Right renal pelvis (tissue), 4 donors: ENCODE data around the gene RASSF4. TPM values are rescaled to one million over a fixed set of nuclear protein-coding genes. Genes with fewer than 3 reads are reported as not detected.

Source experiments
- DNase-seq, 4 donors: peaks; one replicate each; pipeline ENCODE4 v3.0.0-alpha.2; 2013; ENCODE audit warnings: low read depth in 4 of 4, low spot score in 3 of 4, missing footprints in 1 of 4
- polyA plus RNA-seq, 4 donors: library from polyadenylated mRNA; unstranded; fragments of 120-200 nt; gene quantifications; one replicate each; pipeline ENCODE4 v1.2.1, GENCODE V29; 2013; ENCODE audit not compliant: insufficient read length in 4 of 4

RASSF4 gene
- polyA plus RNA-seq, 4 donors, result 22.9 to 32.3 (median 29.6) TPM

- DNase-seq, result no peak
Observed at GRCh38 chr10:44961230-44961571, 1.6 kb downstream of the RASSF4 start.

GRCh38 chr10:44961931-44962750 is 2.5 kb downstream of the RASSF4 start:
- no peak for DNase-seq

GRCh38 chr10:44962870-44963738 is 3.5 kb downstream of the RASSF4 start:
- no peak for DNase-seq

- DNase-seq, result peak in 1 of 4 donors; percentile 68
Observed at GRCh38 chr10:44963772-44964633, 4.4 kb downstream of the RASSF4 start.

GRCh38 chr10:44965104-44965503 is 5.5 kb downstream of the RASSF4 start:
- no peak for DNase-seq

- no peak for DNase-seq
Observed at GRCh38 chr10:44965651-44966097, 6.1 kb downstream of the RASSF4 start.

- DNase-seq, result no peak
Observed at GRCh38 chr10:44966129-44966815, 6.7 kb downstream of the RASSF4 start.

- no peak for DNase-seq
Observed at GRCh38 chr10:44966816-44967509, 7.4 kb downstream of the RASSF4 start.

- DNase-seq, result no peak
Observed at GRCh38 chr10:44967616-44968015, 8.0 kb downstream of the RASSF4 start.

GRCh38 chr10:44968091-44968490 is 8.5 kb downstream of the RASSF4 start:
- no peak for DNase-seq

GRCh38 chr10:44968500-44969400 is 9.1 kb downstream of the RASSF4 start:
- no peak for DNase-seq

GRCh38 chr10:44969854-44970253 is 10.3 kb downstream of the RASSF4 start:
- DNase-seq, result no peak

GRCh38 chr10:44970812-44971395 is 11.3 kb downstream of the RASSF4 start:
- no peak for DNase-seq

- DNase-seq, result no peak
Observed at GRCh38 chr10:44971434-44971833, 11.8 kb downstream of the RASSF4 start.

- DNase-seq, result no peak
Observed at GRCh38 chr10:44971935-44972757, 12.5 kb downstream of the RASSF4 start.

GRCh38 chr10:44972874-44973306 is 13.3 kb downstream of the RASSF4 start:
- no peak for DNase-seq
